HG03571 (cell line): ENCODE data around the gene DAD1.
"Not testable (repeated sequence)": the region's sequence is repeated elsewhere in the genome, so short reads cannot be mapped to it uniquely, and the experiment has no call there.

ENCODE experiments used
- ATAC-seq: cut with Tn5 transposase; IDR thresholded peaks from one replicate; pipeline ENCODE4 v1.9.1; 2021; ENCODE audit not compliant: unreplicated experiment

DAD1 gene

DNA sequence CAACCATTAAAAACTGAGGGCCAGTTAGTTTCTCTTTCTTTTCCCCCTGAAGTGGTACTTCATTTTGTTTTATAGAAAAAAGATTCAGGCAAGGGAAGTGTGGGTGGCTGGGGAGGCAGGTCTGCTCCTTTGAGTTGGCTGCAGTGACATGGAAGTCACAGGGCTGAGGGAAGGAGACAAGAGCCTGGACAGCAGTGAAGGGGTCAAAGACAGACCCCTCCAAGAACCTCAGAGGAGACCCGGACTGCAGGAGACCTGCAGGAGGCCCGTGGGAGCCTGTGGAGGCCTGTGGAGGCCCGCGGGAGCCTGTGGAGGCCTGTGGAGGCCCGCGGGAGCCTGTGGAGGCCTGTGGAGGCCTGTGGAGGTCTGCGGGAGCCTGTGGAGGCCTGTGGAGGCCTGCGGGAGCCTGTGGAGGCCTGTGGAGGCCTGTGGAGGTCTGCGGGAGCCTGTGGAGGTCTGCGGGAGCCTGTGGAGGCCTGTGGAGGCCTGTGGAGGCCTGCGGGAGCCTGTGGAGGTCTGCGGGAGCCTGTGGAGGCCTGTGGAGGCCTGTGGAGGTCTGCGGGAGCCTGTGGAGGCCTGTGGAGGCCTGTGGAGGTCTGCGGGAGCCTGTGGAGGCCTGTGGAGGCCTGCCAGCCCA is 35.0 kb downstream of the DAD1 start:
- not testable (repeated sequence) for ATAC-seq

GRCh38 chr14:22553445-22553844 is 35.6 kb downstream of the DAD1 start:
- ATAC-seq, result no peak

DNA sequence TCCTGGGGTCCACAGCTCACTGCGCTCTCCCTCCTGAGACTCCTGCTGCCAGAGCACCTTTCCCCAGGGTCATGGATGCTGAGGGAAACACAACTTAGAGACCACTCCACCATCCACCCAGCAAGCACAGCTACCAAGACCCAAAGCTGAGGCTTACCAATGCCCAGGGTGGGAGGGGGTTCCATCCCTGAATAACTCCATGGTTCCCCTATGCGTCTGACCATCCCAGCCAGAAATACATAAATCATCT is 36.3 kb downstream of the DAD1 start:
- no peak for ATAC-seq

DNA sequence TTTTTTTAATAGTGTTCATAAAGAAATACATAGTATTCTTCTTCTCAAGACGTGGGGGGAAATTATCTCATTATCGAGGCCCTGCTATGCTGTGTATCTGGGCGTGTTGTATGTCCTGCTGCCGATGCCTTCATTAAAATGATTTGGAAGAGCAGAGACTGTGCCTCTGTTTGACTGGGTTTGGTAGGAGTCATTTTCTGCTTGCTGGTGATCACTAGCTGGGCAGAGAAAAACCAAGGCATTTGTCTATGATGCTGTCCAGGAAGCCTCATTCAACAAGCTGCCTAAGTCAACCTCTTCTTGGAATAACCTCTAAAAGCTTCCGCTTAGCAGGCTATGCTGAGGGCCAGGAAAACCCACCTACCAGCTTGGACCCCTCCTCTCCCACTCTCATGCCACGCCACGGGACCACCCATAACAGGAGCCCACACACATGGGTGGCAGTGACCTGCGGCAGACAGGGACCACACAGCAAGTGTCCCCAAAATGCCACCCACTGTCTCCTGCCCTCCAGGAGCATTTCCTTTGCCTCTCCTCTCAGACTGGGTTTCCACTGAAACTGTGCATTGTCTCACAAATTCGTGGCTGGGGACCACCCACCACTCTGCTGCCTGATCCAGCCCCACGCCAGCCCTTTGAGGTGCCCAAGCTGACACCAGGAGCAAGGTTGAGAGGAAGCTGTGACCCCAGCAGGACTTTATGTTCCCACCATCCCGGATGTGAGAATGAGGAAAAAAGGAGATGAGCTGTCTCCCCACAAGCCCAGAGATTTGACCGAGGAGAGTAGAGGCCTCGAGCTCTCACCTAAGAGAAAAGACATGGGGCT is 36.8 kb downstream of the DAD1 start:
- no peak for ATAC-seq

GRCh38 chr14:22551605-22551997 is 37.4 kb downstream of the DAD1 start:
- ATAC-seq, result no peak

GRCh38 chr14:22549981-22550673 is 38.9 kb downstream of the DAD1 start:
- no peak for ATAC-seq

- no peak for ATAC-seq
These were observed 39.6 kb downstream of the DAD1 start for GRCh38 chr14:22549324-22549962.

GRCh38 chr14:22547948-22548750 is 40.9 kb downstream of the DAD1 start:
- ATAC-seq, result no peak

DNA sequence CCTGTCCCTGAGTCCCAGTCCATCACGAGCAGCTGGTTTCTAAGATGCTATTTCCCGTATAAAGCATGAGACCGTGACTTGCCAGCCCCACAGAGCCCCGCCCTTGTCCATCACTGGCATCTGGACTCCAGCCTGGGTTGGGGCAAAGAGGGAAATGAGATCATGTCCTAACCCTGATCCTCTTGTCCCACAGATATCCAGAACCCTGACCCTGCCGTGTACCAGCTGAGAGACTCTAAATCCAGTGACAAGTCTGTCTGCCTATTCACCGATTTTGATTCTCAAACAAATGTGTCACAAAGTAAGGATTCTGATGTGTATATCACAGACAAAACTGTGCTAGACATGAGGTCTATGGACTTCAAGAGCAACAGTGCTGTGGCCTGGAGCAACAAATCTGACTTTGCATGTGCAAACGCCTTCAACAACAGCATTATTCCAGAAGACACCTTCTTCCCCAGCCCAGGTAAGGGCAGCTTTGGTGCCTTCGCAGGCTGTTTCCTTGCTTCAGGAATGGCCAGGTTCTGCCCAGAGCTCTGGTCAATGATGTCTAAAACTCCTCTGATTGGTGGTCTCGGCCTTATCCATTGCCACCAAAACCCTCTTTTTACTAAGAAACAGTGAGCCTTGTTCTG is 41.6 kb downstream of the DAD1 start:
- ATAC-seq, result no peak

DNA sequence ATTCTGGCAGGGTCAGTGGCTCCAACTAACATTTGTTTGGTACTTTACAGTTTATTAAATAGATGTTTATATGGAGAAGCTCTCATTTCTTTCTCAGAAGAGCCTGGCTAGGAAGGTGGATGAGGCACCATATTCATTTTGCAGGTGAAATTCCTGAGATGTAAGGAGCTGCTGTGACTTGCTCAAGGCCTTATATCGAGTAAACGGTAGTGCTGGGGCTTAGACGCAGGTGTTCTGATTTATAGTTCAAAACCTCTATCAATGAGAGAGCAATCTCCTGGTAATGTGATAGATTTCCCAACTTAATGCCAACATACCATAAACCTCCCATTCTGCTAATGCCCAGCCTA is 42.3 kb downstream of the DAD1 start:
- ATAC-seq, result no peak

DNA sequence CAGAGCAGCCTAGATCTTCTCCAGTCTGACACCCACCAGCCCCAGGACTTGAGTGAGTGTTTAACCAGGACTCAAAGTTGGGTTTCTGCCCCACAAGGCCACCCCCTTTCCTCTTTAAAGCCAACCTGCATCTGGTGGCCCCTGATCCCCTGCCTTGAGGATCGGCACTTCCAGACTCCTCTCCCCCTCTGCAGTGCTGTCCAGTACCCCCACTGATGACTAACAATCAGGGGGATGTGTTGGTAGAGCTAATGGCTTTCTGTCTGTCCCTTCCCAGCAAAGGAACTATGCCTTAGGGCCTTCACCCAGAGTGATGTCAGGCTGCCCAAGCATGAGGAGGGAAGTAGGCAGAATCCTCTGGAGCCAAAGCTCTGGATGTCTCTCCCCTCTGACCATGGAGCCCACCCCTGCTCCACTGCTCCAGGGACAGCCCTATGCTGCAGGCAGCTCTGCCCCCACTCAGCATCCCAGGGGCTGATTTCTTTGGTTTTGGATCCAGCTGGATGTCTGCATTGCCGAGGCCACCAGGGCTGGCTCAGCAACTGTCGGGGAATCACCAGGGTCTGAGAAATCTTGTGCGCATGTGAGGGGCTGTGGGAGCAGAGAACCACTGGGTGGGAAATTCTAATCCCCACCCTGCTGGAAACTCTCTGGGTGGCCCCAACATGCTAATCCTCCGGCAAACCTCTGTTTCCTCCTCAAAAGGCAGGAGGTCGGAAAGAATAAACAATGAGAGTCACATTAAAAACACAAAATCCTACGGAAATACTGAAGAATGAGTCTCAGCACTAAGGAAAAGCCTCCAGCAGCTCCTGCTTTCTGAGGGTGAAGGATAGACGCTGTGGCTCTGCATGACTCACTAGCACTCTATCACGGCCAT is 42.9 kb downstream of the DAD1 start:
- no peak for ATAC-seq

DNA sequence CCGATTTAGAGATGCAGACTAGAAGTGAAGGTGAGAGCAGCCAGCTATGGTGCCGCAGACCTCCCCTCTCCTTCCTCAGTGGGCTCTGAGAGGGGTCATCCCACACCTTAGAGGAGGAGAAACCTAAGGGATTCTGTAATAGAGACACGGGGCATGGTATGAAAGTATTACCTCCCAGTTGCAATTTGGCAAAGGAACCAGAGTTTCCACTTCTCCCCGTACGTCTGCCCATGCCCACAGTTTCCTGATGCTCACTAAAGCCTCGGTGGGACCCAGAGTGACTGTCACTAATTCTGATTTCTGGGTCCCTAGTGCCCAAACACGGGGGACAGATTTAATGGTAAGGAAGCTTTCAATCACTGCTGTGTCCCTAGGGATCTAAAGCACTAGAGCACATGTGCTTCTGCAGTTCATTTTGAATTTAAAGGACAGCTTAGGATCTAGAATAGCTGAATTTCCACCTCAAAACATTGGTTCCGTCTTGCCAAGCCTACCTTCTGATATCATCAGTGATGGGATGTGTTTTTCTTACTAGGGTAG is 44.1 kb downstream of the DAD1 start:
- ATAC-seq, result no peak

GRCh38 chr14:22544406-22544805 is 44.6 kb downstream of the DAD1 start:
- no peak for ATAC-seq

DNA sequence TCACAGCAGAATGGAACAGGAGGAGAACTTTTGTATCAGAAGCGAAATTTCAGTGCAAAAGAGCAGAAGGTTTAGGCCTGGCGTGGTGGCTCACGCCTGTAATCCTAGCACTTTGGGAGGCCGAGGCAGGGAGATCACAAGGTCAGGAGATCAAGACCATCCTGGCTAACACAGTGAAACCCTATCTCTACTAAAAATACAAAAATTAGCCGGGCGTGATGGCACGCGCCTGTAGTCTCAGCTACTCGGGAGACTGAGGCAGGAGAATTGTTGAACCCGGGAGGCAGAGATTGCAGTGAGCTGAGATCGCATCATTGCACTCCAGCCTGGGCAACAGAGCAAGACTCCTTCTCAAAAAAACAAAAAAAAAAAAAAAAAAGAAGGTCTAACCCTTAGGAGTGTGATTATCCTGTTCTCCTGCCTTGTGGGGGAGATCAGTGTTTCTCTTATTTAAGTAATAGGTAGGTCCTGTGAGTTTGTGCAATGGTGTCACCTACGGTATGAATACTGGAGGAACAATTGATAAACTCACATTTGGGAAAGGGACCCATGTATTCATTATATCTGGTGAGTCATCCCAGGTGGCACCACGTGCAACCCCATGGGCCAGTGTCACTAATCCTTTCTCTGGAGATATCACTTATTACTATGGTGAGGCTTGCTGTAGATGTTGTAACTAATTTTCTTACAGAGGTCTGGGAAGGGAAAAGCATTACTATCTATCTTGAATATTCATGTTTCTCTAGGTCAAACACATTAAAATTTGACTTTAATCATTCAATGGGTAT is 45.3 kb downstream of the DAD1 start:
- not testable (repeated sequence) for ATAC-seq

DNA sequence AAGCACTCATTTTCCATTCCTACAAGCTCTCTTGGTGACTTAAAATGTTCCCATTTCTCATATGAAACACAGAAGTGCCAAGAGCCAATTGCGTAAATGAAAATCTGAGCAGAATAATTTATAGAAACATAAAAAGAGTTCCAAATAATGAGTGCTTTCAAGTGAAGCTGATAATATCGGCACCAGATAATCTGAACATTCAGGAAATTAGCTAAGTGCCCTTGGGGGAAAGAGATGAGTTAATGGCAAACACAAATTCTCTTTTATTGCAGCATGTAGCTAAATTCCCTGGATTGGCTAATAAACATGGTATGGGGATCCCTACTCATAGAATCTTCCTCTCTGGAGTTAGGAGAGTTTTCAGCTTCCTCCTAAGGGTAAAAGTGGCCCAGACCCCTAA is 46.7 kb downstream of the DAD1 start:
- ATAC-seq, result no peak

DNA sequence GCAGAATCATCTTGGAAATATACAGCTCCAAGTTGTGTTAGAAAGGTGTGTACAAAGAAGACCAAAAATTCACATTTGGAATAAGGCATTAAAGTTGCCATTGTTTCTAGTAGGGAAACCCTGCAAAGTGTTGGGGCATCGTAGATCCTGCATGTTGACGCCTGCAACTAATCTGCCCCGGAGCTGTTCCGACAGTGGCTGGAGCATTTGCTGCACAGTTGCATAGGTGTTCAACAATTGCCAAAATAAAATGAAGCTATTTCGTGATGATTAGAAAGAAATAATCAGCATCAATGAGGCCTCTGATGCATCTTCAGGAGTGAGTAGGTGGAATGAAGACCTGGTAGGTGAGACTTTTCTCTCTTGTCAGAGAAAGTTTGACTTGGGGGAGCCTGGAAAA is 47.3 kb downstream of the DAD1 start:
- ATAC-seq, result no peak

DNA sequence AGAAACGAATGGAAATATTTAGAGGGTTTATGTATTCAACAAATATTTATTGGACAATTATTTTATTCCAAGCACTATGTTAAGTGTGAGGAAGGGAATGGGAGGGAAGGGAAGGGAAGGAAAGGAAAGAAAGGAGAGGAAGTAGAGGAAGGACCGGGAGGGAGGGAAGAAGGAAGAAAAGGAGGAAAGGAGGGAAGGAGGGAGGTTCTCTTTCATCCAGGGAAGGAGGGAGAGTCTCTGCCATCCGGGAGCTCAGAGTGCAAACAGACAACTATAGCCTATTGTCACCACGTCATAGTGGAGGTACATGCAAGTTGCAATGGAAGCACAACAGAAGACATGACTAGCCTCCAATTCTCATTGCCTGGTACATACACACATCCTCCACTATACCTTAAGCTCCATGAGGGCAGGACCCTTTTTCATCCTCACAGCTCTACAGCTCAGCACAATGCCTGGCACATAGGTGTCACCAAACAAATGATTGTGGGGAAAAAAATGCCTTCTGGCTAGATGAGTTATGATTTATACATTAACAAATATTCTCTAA is 48.1 kb downstream of the DAD1 start:
- ATAC-seq, result no peak

DNA sequence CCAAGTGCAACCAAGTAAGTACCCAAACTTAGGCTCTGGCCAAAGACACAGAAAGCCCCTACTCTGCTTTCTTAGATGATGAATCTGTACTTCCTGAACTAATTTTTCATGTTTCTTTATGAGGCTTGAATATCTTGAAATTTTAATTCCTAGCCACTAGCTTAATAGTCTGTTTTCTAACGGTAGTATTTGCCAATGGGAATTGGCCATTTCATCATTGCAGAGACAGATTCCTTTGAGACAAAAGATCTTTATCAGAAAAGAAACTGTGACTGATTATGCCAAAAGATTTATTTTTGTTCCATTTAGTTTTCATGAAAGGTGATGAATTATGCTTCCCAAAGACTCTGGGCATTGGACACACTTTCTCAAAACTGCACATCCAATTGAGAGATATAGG is 48.7 kb downstream of the DAD1 start:
- no peak for ATAC-seq
